HG03039 (cell line): ENCODE data around the gene PTK6.
"Not testable (repeated sequence)": the region's sequence is repeated elsewhere in the genome, so short reads cannot be mapped to it uniquely, and the experiment has no call there.

Experiments
- ATAC-seq: cut with Tn5 transposase; IDR thresholded peaks from one replicate; pipeline ENCODE4 v1.9.1; 2021; ENCODE audit warnings: mild to moderate bottlenecking, moderate library complexity; ENCODE audit not compliant: unreplicated experiment

PTK6 gene

GRCh38 chr20:63559485-63560332 lies 22.5 kb upstream of the PTK6 start:
- ATAC-seq: not testable (repeated sequence)

GRCh38 chr20:63558804-63559484 lies 21.8 kb upstream of the PTK6 start:
- no peak for ATAC-seq

- ATAC-seq: no peak
Observed at GRCh38 chr20:63557481-63557891, 20.3 kb upstream of the PTK6 start.

- ATAC-seq: no peak
Observed at GRCh38 chr20:63556873-63557478, 19.8 kb upstream of the PTK6 start.

- no peak for ATAC-seq
Observed at GRCh38 chr20:63555661-63556381, 18.6 kb upstream of the PTK6 start.

GRCh38 chr20:63554361-63555278 lies 17.4 kb upstream of the PTK6 start:
- ATAC-seq: no peak

- no peak for ATAC-seq
Observed at GRCh38 chr20:63553933-63554290, 16.7 kb upstream of the PTK6 start, which contains the start of gene FNDC11. FNDC11 (plus strand) TSS chr20:63554159; CDS start chr20:63555664, 1,505 bp downstream.

GRCh38 chr20:63553251-63553932 lies 16.2 kb upstream of the PTK6 start:
- peak; percentile 42 for ATAC-seq

GRCh38 chr20:63552481-63553249 lies 15.5 kb upstream of the PTK6 start:
- ATAC-seq: peak; percentile 6

GRCh38 chr20:63551068-63551467 lies 13.9 kb upstream of the PTK6 start:
- no peak for ATAC-seq

GRCh38 chr20:63549679-63550282 lies 12.6 kb upstream of the PTK6 start:
- no peak for ATAC-seq

GRCh38 chr20:63549019-63549418 lies 11.8 kb upstream of the PTK6 start:
- no peak for ATAC-seq

GRCh38 chr20:63548542-63548941 lies 11.4 kb upstream of the PTK6 start:
- ATAC-seq: no peak

- no peak for ATAC-seq
Observed at GRCh38 chr20:63547725-63548480, 10.7 kb upstream of the PTK6 start, which contains the start of gene SRMS. SRMS (minus strand) TSS chr20:63547749; CDS start chr20:63547463, 286 bp downstream.

GRCh38 chr20:63546956-63547724 lies 10.0 kb upstream of the PTK6 start:
- ATAC-seq: no peak

- no peak for ATAC-seq
Observed at GRCh38 chr20:63546256-63546955, 9.2 kb upstream of the PTK6 start.
